ENCODE measurements around the gene PHETA1.

PHETA1 gene

GRCh38 chr12:111319600-111320257 lies 49.2 kb downstream of the PHETA1 start:
- no peak for DNase-seq

- no peak for DNase-seq
These were observed 50.4 kb downstream of the PHETA1 start for GRCh38 chr12:111318450-111318849.

- DNase-seq, result no peak
These were observed 52.2 kb downstream of the PHETA1 start for GRCh38 chr12:111316671-111317070.

GRCh38 chr12:111314953-111315539 lies 53.8 kb downstream of the PHETA1 start:
- DNase-seq, result no peak

GRCh38 chr12:111313833-111314259 lies 55.0 kb downstream of the PHETA1 start:
- peak; percentile 46 for DNase-seq

GRCh38 chr12:111312708-111313107 lies 56.2 kb downstream of the PHETA1 start:
- DNase-seq, result no peak

- no peak for DNase-seq
These were observed 56.9 kb downstream of the PHETA1 start for GRCh38 chr12:111312016-111312415.

GRCh38 chr12:111311011-111311410 lies 57.9 kb downstream of the PHETA1 start:
- no peak for DNase-seq

Measured in NCI-H510A treated with DMSO at 0.1 percent for 48 hours (cell line).